ENCODE results near the gene S1PR4. TPM values are rescaled to one million over a fixed set of nuclear protein-coding genes. Genes with fewer than 3 reads are reported as not detected.
A peak's percentile ranks its signal among the peaks of the same experiment; 100 is the strongest.

Gene S1PR4
- total and polyA plus RNA-seq, 2 donors (not counting 1 experiment from before 2014, with no cell fraction given) = 84.2 to 129 TPM

- Histone ChIP-seq H3K4me2 (replicated peaks; ENCODE audit: low read depth, low read length, poor library complexity, severe bottlenecking) (peak within 1 kb of the TSS; percentile 100), H2AFZ (ENCODE audit: insufficient read depth, low read depth, low read length, poor library complexity, severe bottlenecking) (peak within 1 kb of the TSS; percentile 77), H3K27ac (ENCODE audit: low read length in 2 of 2) (peak within 1 kb of the TSS; percentile 62 to 77), H3K36me3 (replicated peaks in 1 of 2; ENCODE audit: control extremely low read depth in 1 of 2, control insufficient read depth in 1 of 2, extremely low read depth in 1 of 2, insufficient read depth in 2 of 2, low read length in 1 of 2) (peaks cover 0 to 43% of the 10 kb centered on the region in 2 experiments), H3K9ac (ENCODE audit: low read length) (peak within 1 kb of the TSS; percentile 88), H3K9me3 (ENCODE audit: control extremely low read depth in 1 of 3, control insufficient read depth in 2 of 3, insufficient read depth in 1 of 3, low read length in 2 of 3) (no peaks in the 10 kb centered on the region), H3K4me1 (ENCODE audit: control insufficient read depth in 2 of 2, insufficient read depth in 2 of 2, low read length in 2 of 2) (peaks cover 51 to 83% of the 10 kb centered on the region in 2 donors), H4K20me1 (ENCODE audit: control insufficient read depth, insufficient read depth, low read length, poor library complexity, severe bottlenecking) (peaks cover 98% of the 10 kb centered on the region), H3K79me2 (ENCODE audit: control insufficient read depth, insufficient read depth, low read length) (peaks cover 95% of the 10 kb centered on the region), H3K27me3 (replicated peaks in 1 of 4; ENCODE audit: control extremely low read depth in 1 of 4, control insufficient read depth in 3 of 4, insufficient read depth in 4 of 4, low read length in 3 of 4) (no peaks in the 10 kb centered on the region), H3K4me3 (ENCODE audit: control extremely low read depth in 1 of 5, extremely low read depth in 1 of 5, insufficient read depth in 1 of 5, low read depth in 2 of 5, low read length in 4 of 5) (peak within 1 kb of the TSS; percentile 61 to 88 (median 79))
- intact Hi-C loops (cut with micrococcal nuclease) = loop anchor here (1.0 to 10.0 kb wide), 5 partner anchors 121 to 1941 kb away; partner anchors contain the start of genes ATP5F1D, DOHH, FEM1A and MIDN
- Mint-ChIP-seq H3K4me1 (peaks cover 66% of the 10 kb centered on the region), H3K9me3 (ENCODE audit: insufficient read depth) (no peaks in the 10 kb centered on the region), H3K4me3 (peak within 1 kb of the TSS; percentile 93), H3K27ac (peak within 1 kb of the TSS; percentile 94), H3K27me3 (no peaks in the 10 kb centered on the region)
- DNase-seq (peak; percentile 98), ATAC-seq (ENCODE audit: low read depth) (peak; percentile 88)
- under 1% methylated on average over 65 of the region's 69 CpGs for WGBS (ENCODE audit: insufficient coverage)
- CTCF ChIA-PET = interaction anchor here (0.6 to 1.9 kb wide), 3 partner anchors 24 to 82 kb away, joined by 3 to 4 read pairs (median 4); no protein-coding TSS in a partner anchor
- no peak for TF ChIP-seq EZH2 (IDR thresholded peaks at IDR 0.05; ENCODE audit: borderline replicate concordance, insufficient read depth, low read depth, low read length, poor library complexity, severe bottlenecking)
- TF ChIP-seq, protein P1, sequence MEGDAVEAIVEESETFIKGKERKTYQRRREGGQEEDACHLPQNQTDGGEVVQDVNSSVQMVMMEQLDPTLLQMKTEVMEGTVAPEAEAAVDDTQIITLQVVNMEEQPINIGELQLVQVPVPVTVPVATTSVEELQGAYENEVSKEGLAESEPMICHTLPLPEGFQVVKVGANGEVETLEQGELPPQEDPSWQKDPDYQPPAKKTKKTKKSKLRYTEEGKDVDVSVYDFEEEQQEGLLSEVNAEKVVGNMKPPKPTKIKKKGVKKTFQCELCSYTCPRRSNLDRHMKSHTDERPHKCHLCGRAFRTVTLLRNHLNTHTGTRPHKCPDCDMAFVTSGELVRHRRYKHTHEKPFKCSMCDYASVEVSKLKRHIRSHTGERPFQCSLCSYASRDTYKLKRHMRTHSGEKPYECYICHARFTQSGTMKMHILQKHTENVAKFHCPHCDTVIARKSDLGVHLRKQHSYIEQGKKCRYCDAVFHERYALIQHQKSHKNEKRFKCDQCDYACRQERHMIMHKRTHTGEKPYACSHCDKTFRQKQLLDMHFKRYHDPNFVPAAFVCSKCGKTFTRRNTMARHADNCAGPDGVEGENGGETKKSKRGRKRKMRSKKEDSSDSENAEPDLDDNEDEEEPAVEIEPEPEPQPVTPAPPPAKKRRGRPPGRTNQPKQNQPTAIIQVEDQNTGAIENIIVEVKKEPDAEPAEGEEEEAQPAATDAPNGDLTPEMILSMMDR (IDR thresholded peaks at IDR 0.05) = no peak
- POLR2A ChIA-PET = interaction anchor here (0.7 to 1.7 kb wide), 4 partner anchors 9 to 1917 kb away, joined by 3 to 4 read pairs (median 3); no protein-coding TSS in a partner anchor
Measured at GRCh38 chr19:3185461-3186159, 7.0 kb downstream of the S1PR4 start, which contains the start of gene NCLN. Gene NCLN (plus strand): TSS chr19:3185930. CDS start chr19:3186031, 101 bp downstream.

Data from B cell (primary cell).